ENCODE results near the gene LIX1. TPM values are rescaled to one million over a fixed set of nuclear protein-coding genes. Genes with fewer than 3 reads are reported as not detected.
"Not testable (repeated sequence)": the region's sequence is repeated elsewhere in the genome, so short reads cannot be mapped to it uniquely, and the experiment has no call there.

The LIX1 gene
- total RNA-seq (ENCODE audit: low replicate concordance), result 114 and 164 TPM in 2 replicates

DNA sequence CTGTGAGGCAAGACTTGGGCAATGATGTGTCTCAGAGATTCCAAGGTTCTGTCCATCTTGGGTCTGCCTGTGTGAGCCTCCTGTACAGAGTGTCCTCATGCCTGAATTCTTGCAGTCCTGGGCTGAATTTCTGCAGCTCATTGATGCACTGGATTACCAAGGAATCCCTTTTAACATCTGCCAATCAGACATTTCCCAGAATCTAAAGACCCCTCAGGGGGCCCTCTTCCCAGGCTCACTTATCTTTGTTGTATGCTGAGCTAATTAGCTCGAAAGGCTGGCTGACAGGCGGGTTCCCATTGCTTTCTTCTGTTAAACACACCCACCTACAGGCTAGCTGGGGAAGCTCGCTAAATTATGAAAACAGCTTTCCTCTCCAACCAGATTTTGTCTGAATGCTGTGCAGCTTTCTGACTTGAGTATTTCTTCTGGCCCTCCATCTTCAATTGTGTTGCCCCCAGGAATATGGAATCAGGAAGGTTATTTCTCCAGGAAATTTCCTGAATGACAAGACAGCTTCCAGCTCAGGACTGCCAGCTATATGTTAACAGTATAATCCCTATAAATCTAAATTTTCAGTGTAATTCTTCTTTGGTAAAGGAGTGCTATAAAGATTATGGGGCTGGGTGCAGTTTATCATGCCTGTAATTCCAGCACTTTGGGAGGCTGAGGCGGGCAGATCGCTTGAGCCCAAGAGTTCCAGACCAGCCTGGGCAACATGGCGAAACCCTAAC, at the start of gene LIX1:
LIX1 (minus strand) TSS at position 91 of the 734 bp plus-strand sequence; CDS start at position 56, 35 bp downstream.
- Histone ChIP-seq H3K36me3 (no peaks in the 10 kb centered on the region), H2AFZ (replicated peaks) (no peak within 1 kb of the TSS), H3K27ac (peak within 1 kb of the TSS; percentile 96), H3K9me3 (ENCODE audit: low read depth) (no peaks in the 10 kb centered on the region), H3K79me2 (ENCODE audit: low read depth) (peaks cover 47% of the 10 kb centered on the region), H3K27me3 (no peaks in the 10 kb centered on the region), H4K20me1 (ENCODE audit: low read depth) (peaks cover 23% of the 10 kb centered on the region), H3K9ac (peak within 1 kb of the TSS; percentile 57), H3K4me2 (peak within 1 kb of the TSS; percentile 91), H3K4me3 (peak within 1 kb of the TSS; percentile 82), H3F3A (ENCODE audit: low read depth) (peaks cover 26% of the 10 kb centered on the region), H3K4me1 (peaks cover 40% of the 10 kb centered on the region)
- Mint-ChIP-seq H3K9me3 (no peaks in the 10 kb centered on the region), H3K4me1 (peaks cover 43% of the 10 kb centered on the region), H3K27ac (peak within 1 kb of the TSS; percentile 94), H3K36me3 (no peaks in the 10 kb centered on the region), H3K4me3 (peak within 1 kb of the TSS; percentile 86), H3K27me3 (ENCODE audit: insufficient read depth, low read depth) (no peaks in the 10 kb centered on the region)
- peak; percentile 97 for DNase-seq (ENCODE audit: low spot score)
- TF ChIP-seq, protein P1, sequence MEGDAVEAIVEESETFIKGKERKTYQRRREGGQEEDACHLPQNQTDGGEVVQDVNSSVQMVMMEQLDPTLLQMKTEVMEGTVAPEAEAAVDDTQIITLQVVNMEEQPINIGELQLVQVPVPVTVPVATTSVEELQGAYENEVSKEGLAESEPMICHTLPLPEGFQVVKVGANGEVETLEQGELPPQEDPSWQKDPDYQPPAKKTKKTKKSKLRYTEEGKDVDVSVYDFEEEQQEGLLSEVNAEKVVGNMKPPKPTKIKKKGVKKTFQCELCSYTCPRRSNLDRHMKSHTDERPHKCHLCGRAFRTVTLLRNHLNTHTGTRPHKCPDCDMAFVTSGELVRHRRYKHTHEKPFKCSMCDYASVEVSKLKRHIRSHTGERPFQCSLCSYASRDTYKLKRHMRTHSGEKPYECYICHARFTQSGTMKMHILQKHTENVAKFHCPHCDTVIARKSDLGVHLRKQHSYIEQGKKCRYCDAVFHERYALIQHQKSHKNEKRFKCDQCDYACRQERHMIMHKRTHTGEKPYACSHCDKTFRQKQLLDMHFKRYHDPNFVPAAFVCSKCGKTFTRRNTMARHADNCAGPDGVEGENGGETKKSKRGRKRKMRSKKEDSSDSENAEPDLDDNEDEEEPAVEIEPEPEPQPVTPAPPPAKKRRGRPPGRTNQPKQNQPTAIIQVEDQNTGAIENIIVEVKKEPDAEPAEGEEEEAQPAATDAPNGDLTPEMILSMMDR (IDR thresholded peaks at IDR 0.05), result peak; percentile 74
- TF ChIP-seq EZH2phosphoT487 (IDR thresholded peaks at IDR 0.05) (peak; percentile 47), EZH2 (IDR thresholded peaks at IDR 0.05) (no peak)

DNA sequence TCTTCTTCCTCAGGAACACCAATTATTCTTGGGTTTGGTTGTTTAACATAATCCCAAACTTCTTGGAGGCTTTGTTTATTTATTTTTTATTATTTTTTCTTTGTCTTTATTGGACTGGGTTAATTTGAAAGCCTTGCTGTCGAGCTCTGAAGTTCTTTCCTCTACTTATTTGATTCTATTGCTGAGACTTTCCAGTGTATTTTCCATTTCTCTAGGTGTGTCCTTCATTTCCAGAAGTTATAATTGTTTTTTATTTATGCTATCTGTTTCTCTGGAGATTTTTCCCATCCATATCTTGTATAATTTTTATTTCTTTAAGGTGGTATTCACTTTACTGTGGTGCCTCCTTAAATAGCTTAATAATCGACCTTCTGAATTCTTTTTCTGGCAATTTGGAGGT, 49.5 kb upstream of the LIX1 start:
- TF ChIP-seq, protein P1 (IDR thresholded peaks at IDR 0.05), result no peak
- TF ChIP-seq EZH2 (IDR thresholded peaks at IDR 0.05), result no peak
- TF ChIP-seq EZH2phosphoT487 (IDR thresholded peaks at IDR 0.05), result no peak
- Histone ChIP-seq H3K27ac (no peak overlapping the region), H3K27me3 (no peaks in the 10 kb centered on the region), H2AFZ (replicated peaks) (no peak overlapping the region), H3K4me1 (no peaks in the 10 kb centered on the region), H3K9ac (no peak overlapping the region), H3K4me3 (no peak overlapping the region), H3K36me3 (no peaks in the 10 kb centered on the region), H3K9me3 (ENCODE audit: low read depth) (no peaks in the 10 kb centered on the region), H3K4me2 (no peak overlapping the region), H3K79me2 (ENCODE audit: low read depth) (no peaks in the 10 kb centered on the region), H3F3A (ENCODE audit: low read depth) (no peaks in the 10 kb centered on the region), H4K20me1 (ENCODE audit: low read depth) (no peaks in the 10 kb centered on the region)
- Mint-ChIP-seq H3K27ac (no peak overlapping the region), H3K4me1 (peaks cover 12% of the 10 kb centered on the region), H3K27me3 (ENCODE audit: insufficient read depth, low read depth) (peaks cover 7% of the 10 kb centered on the region), H3K36me3 (no peaks in the 10 kb centered on the region), H3K4me3 (no peak overlapping the region), H3K9me3 (peaks cover 29% of the 10 kb centered on the region)
- DNase-seq (ENCODE audit: low spot score), result no peak

DNA sequence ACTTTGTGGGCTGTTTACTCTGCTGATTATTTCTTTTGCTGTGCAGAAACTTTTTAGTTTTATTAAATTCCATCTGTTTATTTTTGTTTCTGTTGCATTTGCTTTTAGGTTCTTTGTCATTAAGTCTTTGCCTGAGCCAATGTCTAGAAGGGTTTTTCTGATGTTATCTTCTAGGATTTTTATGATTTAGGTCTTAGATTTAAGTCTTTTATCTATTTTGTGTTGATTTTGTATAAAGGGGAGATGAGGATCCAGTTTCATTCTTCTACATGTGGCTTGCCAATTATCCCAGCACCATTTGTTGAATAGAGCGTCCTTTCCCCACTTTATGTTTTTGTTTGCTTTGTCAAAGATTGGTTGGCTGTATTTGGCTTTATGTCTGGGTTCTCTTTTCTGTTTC, 47.1 kb upstream of the LIX1 start:
- H3K9me3 ChIP-seq (ENCODE audit: low read depth); H3K27me3 Mint-ChIP-seq (ENCODE audit: insufficient read depth, low read depth): not testable (repeated sequence)
- peaks cover 11% of the 10 kb centered on the region for H3K4me1 Mint-ChIP-seq

DNA sequence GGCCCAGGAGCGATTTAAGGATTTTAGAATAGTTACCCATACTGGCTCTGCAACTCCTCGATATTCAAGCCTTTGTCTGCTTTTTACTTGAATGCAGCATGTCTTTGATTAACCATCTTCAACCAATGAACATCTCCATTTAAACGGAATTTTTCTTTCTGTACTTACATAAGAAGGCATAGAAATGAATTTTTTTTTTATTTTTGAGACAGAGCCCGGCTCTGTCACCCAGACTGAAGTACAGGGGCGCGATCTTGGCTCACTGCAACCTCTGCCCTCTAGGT, 41.5 kb upstream of the LIX1 start:
- H3K36me3 Mint-ChIP-seq, result peaks cover 13% of the 10 kb centered on the region
- TF ChIP-seq, protein P1 (IDR thresholded peaks at IDR 0.05), result no peak
- no peak for TF ChIP-seq EZH2 (IDR thresholded peaks at IDR 0.05)
- TF ChIP-seq EZH2phosphoT487 (IDR thresholded peaks at IDR 0.05), result no peak
- H3K27ac ChIP-seq, result no peak overlapping the region
- H3K27me3 ChIP-seq, result peaks cover 7% of the 10 kb centered on the region
- H3K4me2 ChIP-seq, result no peak overlapping the region
- H3K4me3 ChIP-seq, result peak overlapping the region; percentile 94
- H3K9me3 Mint-ChIP-seq, result peaks cover 5% of the 10 kb centered on the region
- DNase-seq (ENCODE audit: low spot score), result no peak
- H3K4me1 ChIP-seq, result peaks cover 9% of the 10 kb centered on the region
- H3K4me3 Mint-ChIP-seq, result peak overlapping the region; percentile 96
- H3K27ac Mint-ChIP-seq, result no peak overlapping the region
- H3F3A ChIP-seq (ENCODE audit: low read depth), result no peaks in the 10 kb centered on the region
- peaks cover 18% of the 10 kb centered on the region for H3K4me1 Mint-ChIP-seq
- H2AFZ ChIP-seq (replicated peaks), result peak overlapping the region; percentile 95
- peaks cover 40% of the 10 kb centered on the region for H3K79me2 ChIP-seq (ENCODE audit: low read depth)
- H4K20me1 ChIP-seq (ENCODE audit: low read depth), result no peaks in the 10 kb centered on the region
- H3K9ac ChIP-seq, result no peak overlapping the region
- H3K36me3 ChIP-seq, result no peaks in the 10 kb centered on the region
- peaks cover 5% of the 10 kb centered on the region for H3K27me3 Mint-ChIP-seq (ENCODE audit: insufficient read depth, low read depth)
- H3K9me3 ChIP-seq (ENCODE audit: low read depth), result no peaks in the 10 kb centered on the region

More for the DNA sequence above, 47.1 kb upstream of the LIX1 start:
- H3K4me1 ChIP-seq; H4K20me1 ChIP-seq (ENCODE audit: low read depth); H3K4me3 Mint-ChIP-seq; DNase-seq (ENCODE audit: low spot score); H3K27me3 ChIP-seq; H3K9ac ChIP-seq; H2AFZ ChIP-seq (replicated peaks); H3K4me3 ChIP-seq; H3K27ac ChIP-seq; H3K36me3 ChIP-seq; H3K4me2 ChIP-seq; H3K36me3 Mint-ChIP-seq; H3K79me2 ChIP-seq (ENCODE audit: low read depth); H3K27ac Mint-ChIP-seq; H3F3A ChIP-seq (ENCODE audit: low read depth): not testable (repeated sequence)
- peaks cover 31% of the 10 kb centered on the region for H3K9me3 Mint-ChIP-seq
